Kidney epithelial cell (primary cell): ENCODE measurements around the gene LTO1. TPM values are rescaled to one million over a fixed set of nuclear protein-coding genes. Genes with fewer than 3 reads are reported as not detected.

ENCODE experiments used
- DNase-seq: peaks from one replicate; pipeline ENCODE4 v3.0.0-alpha.2; 2010; ENCODE audit warnings: low read depth
- H3K27me3 ChIP-seq: 2 replicates; pipeline ENCODE4 v1.6.0; 2011; ENCODE audit warnings: low read length; ENCODE audit not compliant: control insufficient read depth, insufficient read depth
- H3K36me3 ChIP-seq: 2 replicates; pipeline ENCODE4 v1.5.1; 2011; ENCODE audit warnings: low read length; ENCODE audit not compliant: control insufficient read depth, insufficient read depth
- H3K4me3 ChIP-seq: 2 replicates; pipeline ENCODE4 v1.5.1; 2011; ENCODE audit warnings: low read depth, mild to moderate bottlenecking, control low read depth, low read length
- total RNA-seq: library from RNA; depleted of rRNA; stranded (reverse); fragments of >200 nt; gene quantifications from 2 replicates; pipeline ENCODE4 v1.2.3, GENCODE V29; 2015
- TF ChIP-seq, protein P1 (sequence below): IDR thresholded peaks from 2 replicates; pipeline ENCODE4 v1.5.1; 2011; ENCODE audit warnings: mild to moderate bottlenecking, moderate library complexity, low read length, control low read depth, inconsistent platforms; ENCODE audit not compliant: insufficient read depth, poor library complexity, severe bottlenecking

The LTO1 gene
- total RNA-seq, 1 donor from 2014 or later: 18.6 TPM

DNA sequence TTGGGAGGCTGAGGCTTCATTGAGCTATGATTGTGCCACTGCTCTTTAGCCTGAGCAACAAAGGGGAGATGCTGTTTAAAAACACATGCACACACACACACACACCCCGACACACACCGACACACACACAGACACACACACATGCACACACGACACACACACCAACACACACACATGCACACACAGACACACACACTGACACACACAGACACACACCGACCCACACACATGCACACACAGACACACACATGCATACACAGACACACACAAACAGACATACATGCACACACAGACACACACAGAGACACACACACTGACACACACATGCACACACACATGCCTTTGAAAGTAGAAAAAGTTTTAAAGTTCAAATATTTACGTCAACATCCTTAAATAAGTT is 5.5 kb upstream of the LTO1 start:
- TF ChIP-seq, protein P1, sequence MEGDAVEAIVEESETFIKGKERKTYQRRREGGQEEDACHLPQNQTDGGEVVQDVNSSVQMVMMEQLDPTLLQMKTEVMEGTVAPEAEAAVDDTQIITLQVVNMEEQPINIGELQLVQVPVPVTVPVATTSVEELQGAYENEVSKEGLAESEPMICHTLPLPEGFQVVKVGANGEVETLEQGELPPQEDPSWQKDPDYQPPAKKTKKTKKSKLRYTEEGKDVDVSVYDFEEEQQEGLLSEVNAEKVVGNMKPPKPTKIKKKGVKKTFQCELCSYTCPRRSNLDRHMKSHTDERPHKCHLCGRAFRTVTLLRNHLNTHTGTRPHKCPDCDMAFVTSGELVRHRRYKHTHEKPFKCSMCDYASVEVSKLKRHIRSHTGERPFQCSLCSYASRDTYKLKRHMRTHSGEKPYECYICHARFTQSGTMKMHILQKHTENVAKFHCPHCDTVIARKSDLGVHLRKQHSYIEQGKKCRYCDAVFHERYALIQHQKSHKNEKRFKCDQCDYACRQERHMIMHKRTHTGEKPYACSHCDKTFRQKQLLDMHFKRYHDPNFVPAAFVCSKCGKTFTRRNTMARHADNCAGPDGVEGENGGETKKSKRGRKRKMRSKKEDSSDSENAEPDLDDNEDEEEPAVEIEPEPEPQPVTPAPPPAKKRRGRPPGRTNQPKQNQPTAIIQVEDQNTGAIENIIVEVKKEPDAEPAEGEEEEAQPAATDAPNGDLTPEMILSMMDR: no peak
- H3K27me3 ChIP-seq: peaks cover 4% of the 10 kb centered on the region
- no peaks in the 10 kb centered on the region for H3K36me3 ChIP-seq
- H3K4me3 ChIP-seq: no peak overlapping the region
- DNase-seq: no peak

DNA sequence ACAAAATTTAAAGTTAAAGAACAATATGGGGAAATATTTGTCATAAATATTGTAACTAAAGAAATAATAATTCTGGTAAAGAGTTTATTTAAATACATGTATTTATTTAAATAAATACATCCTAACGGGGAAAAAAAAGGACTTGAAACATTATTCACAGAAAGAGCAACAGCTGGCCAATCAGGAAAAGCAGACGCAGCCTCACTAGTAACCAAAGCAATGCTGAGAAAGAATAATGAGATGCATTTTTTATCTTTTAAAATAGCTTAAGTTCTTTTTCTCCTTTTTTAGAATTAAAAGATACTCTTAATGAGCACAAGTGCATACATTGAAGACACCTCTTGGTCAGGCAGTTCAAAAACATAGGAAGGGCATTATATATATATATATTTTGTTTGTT is 2.6 kb upstream of the LTO1 start:
- Histone ChIP-seq H3K4me3 (no peak overlapping the region), H3K27me3 (no peaks in the 10 kb centered on the region), H3K36me3 (no peaks in the 10 kb centered on the region)
- TF ChIP-seq, protein P1: no peak
- DNase-seq: no peak

- H3K36me3 ChIP-seq: no peaks in the 10 kb centered on the region
- peak; percentile 32 for DNase-seq
- TF ChIP-seq, protein P1: no peak
- H3K4me3 ChIP-seq: peak overlapping the region; percentile 90
- no peaks in the 10 kb centered on the region for H3K27me3 ChIP-seq
Measured at GRCh38 chr11:69674267-69674885, 777 bp downstream of the LTO1 start.

- no peak for DNase-seq
- peaks cover 2% of the 10 kb centered on the region for H3K36me3 ChIP-seq
- TF ChIP-seq, protein P1: no peak
Measured at GRCh38 chr11:69671734-69672465, 3.3 kb downstream of the LTO1 start.

DNA sequence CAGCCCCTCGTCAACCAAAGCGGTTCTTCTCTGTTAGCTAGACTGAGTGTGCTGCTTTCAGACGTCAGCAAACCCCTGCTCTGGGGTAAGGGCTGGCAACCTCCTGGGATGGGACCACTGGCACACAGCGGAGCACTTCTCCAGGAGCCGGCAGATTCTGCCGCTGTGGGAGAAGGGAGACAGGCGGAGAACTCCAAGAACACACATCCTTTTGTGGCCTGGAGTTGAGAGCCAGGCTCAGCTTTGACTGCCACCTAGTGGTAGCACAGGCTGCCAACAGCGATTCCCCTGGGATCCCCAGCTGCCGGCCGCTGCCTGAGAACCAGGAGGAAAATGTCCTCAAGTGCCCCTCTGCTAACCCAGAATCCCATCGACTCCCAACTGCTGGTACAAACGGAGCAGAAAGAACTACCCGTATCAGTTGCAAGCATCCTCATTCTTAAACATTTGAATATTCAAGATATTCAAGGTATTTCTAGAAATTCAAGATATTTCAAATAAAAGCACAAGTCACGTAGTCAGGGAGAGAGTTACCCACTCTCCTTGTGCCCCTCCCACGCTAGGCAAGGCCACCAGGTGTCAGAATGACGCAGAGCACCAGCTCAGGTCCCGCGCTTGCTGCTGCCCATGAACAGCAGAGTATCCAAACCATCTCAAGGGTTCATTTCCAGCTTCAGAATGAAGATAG is 4.9 kb downstream of the LTO1 start:
- H3K36me3 ChIP-seq: peaks cover 2% of the 10 kb centered on the region
- DNase-seq: peak; percentile 34
- no peaks in the 10 kb centered on the region for H3K27me3 ChIP-seq
- H3K4me3 ChIP-seq: no peak overlapping the region
- TF ChIP-seq, protein P1: peak; percentile 96

More at GRCh38 chr11:69671734-69672465, 3.3 kb downstream of the LTO1 start:
- no peak overlapping the region for H3K4me3 ChIP-seq
- H3K27me3 ChIP-seq: no peaks in the 10 kb centered on the region
